GM12892 (cell line): ENCODE measurements around the gene NUTM2D.
"Not testable (repeated sequence)": the region's sequence is repeated elsewhere in the genome, so short reads cannot be mapped to it uniquely, and the experiment has no call there.

Experiments used
- POLR2A ChIP-seq: IDR thresholded peaks from 2 replicates; pipeline ENCODE4 v1.6.1; 2011; ENCODE audit warnings: low read depth, low read length, control low read depth
- POLR2AphosphoS5 ChIP-seq: IDR thresholded peaks from 2 replicates; pipeline ENCODE4 v1.6.1; 2011; ENCODE audit warnings: low read depth, low read length, control low read depth

DNA sequence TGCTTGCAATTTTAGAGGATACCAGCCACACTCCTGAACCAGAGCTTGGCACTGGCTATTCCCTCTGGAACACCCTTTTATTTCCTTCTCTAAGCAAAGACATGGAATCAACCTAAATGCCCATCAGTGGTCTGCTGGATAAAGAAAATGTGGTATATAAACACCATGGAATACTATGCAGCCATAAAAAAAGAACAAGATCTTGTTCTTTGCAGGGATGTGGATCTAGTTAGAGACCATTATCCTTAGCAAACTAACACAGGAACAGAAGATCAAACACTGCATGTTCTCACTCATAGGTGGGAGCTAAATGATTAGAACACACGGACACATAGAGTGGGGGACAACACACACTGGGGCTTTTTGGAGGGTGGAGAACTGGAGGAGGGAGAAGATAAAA lies 56.4 kb downstream of the NUTM2D start:
- TF ChIP-seq POLR2A, POLR2AphosphoS5: not testable (repeated sequence)
